ENCODE data around the gene ALDH3B1. TPM values are rescaled to one million over a fixed set of nuclear protein-coding genes. Genes with fewer than 3 reads are reported as not detected.

The ALDH3B1 gene
- total and polyA plus RNA-seq, 9 of the 15 experiments (the other 6 are each of a cell fraction or from before 2014, with no cell fraction given) = 0.01 to 0.35 (median 0.07) TPM; not detected in 2

DNA sequence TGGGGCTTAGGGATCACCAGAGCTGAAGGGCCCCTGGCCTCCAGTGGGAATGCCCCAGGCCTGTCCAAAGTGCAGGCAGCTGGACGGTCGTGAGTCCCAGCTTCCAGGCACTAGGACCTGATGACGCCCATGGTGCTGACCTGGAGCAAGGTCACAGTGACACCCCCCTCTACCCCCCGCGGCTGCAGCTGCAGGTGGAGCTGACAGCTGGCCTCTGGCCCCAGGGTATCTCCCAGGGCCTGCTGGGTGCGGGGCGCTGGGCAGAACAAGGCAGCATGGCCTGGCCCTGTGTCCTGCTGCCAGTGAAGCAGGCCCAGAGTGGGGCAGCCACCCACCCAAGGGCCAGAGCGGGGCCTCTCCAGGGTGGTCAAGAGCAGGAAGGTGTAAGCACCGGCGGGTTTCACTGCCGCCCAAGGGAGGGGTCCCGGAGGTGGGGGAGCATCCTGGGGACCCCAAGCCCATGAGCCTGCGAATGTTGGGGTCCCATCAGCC, 28.1 kb downstream of the ALDH3B1 start (continued):
- TF ChIP-seq NFE2 (IDR thresholded peaks at IDR 0.05; ENCODE audit: low read depth) (no peak), CREM (IDR thresholded peaks at IDR 0.05; ENCODE audit: low read depth) (peak; percentile 46; the same call in 1 of the 2 replicates), JUND (IDR thresholded peaks at IDR 0.05; ENCODE audit: borderline replicate concordance, low read depth, low read length) (peak; percentile 7; the same call in 1 of the 2 replicates), JUND (tag; IDR thresholded peaks at IDR 0.05; ENCODE audit: borderline replicate concordance, low read depth, low read length) (no peak), ERF (CRISPR knock-in tag; IDR thresholded peaks at IDR 0.05) (no peak), CBFA2T2 (conservative IDR thresholded peaks at IDR 0.05) (peak; percentile 71), NR1H2 (CRISPR knock-in tag; IDR thresholded peaks at IDR 0.05) (0 out of 2 replicates have a peak, but pooled peaks have one; percentile 55), TAF15 (IDR thresholded peaks at IDR 0.05; ENCODE audit: low read depth, low read length) (no peak), CCAR2 (IDR thresholded peaks at IDR 0.05; ENCODE audit: low read depth, low read length) (no peak), NEUROD1 (IDR thresholded peaks at IDR 0.05; ENCODE audit: borderline replicate concordance, low read depth, low read length, partially characterized antibody) (no peak), RNF2 (IDR thresholded peaks at IDR 0.05) (0 out of 2 replicates have a peak, but pooled peaks have one; percentile 22), NR2C2 (CRISPR knock-in tag; IDR thresholded peaks at IDR 0.05) (no peak; the same call in 1 of the 2 replicates), NR2C2 (tag; IDR thresholded peaks at IDR 0.05) (peak; percentile 58), ZBTB17 (CRISPR knock-in tag; IDR thresholded peaks at IDR 0.05) (no peak), DACH1 (IDR thresholded peaks at IDR 0.05; ENCODE audit: partially characterized antibody) (peak; percentile 29), ZNF316 (IDR thresholded peaks at IDR 0.05) (no peak), ZNF253 (CRISPR knock-in tag; conservative IDR thresholded peaks at IDR 0.05) (no peak), FOSL1 (tag; conservative IDR thresholded peaks at IDR 0.05) (0 out of 2 replicates have a peak, but pooled peaks have one; percentile 5), SIN3A (IDR thresholded peaks at IDR 0.05; ENCODE audit: borderline replicate concordance in 2 of 2, control insufficient read depth in 1 of 2, low read depth in 2 of 2, low read length in 2 of 2) (peak; percentile 20 to 35; a peak in 2 of 4 replicates)
- TF ChIP-seq, protein P1, sequence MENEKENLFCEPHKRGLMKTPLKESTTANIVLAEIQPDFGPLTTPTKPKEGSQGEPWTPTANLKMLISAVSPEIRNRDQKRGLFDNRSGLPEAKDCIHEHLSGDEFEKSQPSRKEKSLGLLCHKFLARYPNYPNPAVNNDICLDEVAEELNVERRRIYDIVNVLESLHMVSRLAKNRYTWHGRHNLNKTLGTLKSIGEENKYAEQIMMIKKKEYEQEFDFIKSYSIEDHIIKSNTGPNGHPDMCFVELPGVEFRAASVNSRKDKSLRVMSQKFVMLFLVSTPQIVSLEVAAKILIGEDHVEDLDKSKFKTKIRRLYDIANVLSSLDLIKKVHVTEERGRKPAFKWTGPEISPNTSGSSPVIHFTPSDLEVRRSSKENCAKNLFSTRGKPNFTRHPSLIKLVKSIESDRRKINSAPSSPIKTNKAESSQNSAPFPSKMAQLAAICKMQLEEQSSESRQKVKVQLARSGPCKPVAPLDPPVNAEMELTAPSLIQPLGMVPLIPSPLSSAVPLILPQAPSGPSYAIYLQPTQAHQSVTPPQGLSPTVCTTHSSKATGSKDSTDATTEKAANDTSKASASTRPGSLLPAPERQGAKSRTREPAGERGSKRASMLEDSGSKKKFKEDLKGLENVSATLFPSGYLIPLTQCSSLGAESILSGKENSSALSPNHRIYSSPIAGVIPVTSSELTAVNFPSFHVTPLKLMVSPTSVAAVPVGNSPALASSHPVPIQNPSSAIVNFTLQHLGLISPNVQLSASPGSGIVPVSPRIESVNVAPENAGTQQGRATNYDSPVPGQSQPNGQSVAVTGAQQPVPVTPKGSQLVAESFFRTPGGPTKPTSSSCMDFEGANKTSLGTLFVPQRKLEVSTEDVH (IDR thresholded peaks at IDR 0.05; ENCODE audit: low read depth, partially characterized antibody) = no peak
- TF ChIP-seq, protein P2, sequence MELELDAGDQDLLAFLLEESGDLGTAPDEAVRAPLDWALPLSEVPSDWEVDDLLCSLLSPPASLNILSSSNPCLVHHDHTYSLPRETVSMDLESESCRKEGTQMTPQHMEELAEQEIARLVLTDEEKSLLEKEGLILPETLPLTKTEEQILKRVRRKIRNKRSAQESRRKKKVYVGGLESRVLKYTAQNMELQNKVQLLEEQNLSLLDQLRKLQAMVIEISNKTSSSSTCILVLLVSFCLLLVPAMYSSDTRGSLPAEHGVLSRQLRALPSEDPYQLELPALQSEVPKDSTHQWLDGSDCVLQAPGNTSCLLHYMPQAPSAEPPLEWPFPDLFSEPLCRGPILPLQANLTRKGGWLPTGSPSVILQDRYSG (tag; conservative IDR thresholded peaks at IDR 0.05; ENCODE audit: low read depth) = no peak
- TF ChIP-seq, protein P3, sequence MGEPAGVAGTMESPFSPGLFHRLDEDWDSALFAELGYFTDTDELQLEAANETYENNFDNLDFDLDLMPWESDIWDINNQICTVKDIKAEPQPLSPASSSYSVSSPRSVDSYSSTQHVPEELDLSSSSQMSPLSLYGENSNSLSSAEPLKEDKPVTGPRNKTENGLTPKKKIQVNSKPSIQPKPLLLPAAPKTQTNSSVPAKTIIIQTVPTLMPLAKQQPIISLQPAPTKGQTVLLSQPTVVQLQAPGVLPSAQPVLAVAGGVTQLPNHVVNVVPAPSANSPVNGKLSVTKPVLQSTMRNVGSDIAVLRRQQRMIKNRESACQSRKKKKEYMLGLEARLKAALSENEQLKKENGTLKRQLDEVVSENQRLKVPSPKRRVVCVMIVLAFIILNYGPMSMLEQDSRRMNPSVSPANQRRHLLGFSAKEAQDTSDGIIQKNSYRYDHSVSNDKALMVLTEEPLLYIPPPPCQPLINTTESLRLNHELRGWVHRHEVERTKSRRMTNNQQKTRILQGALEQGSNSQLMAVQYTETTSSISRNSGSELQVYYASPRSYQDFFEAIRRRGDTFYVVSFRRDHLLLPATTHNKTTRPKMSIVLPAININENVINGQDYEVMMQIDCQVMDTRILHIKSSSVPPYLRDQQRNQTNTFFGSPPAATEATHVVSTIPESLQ (CRISPR knock-in tag; IDR thresholded peaks at IDR 0.05) = no peak

All from K562 (cell line).